ENCODE data around the gene OR7D4. TPM values are rescaled to one million over a fixed set of nuclear protein-coding genes. Genes with fewer than 3 reads are reported as not detected.

OR7D4 gene
- total RNA-seq, 1 experiment from 2014 or later: not detected

DNA sequence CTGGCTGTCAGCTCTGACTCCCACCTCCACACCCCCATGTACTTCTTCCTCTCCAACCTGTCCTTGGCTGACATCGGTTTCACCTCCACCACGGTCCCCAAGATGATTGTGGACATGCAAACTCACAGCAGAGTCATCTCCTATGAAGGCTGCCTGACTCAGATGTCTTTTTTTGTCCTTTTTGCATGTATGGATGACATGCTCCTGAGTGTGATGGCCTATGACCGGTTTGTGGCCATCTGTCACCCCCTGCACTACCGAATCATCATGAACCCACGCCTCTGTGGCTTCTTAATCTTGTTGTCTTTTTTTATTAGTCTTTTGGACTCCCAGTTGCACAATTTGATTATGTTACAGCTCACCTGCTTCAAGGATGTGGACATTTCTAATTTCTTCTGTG is 31.8 kb upstream of the OR7D4 start:
- H4K20me1 ChIP-seq (ENCODE audit: insufficient read depth): no peaks in the 10 kb centered on the region
- intact Hi-C loops (cut with micrococcal nuclease): no loop called here

More for the DNA sequence above, 31.8 kb upstream of the OR7D4 start:
- no peak overlapping the region for H3K27ac ChIP-seq (ENCODE audit: low read depth, low read length)
- DNase-seq (ENCODE audit: low read depth, low spot score) (no peak), ATAC-seq (no peak)
- no peaks in the 10 kb centered on the region for H3K4me1 ChIP-seq (ENCODE audit: control insufficient read depth in 1 of 2, insufficient read depth in 2 of 2, low read length in 2 of 2)
- H3K9ac ChIP-seq (ENCODE audit: low read length): no peak overlapping the region
- no peaks in the 10 kb centered on the region for H3K9me2 ChIP-seq (ENCODE audit: insufficient read depth)
- H2AFZ ChIP-seq (ENCODE audit: low read depth, low read length, poor library complexity, severe bottlenecking): no peak overlapping the region
- H3K79me2 ChIP-seq (ENCODE audit: insufficient read depth, low read length): no peaks in the 10 kb centered on the region
- ChIA-PET RAD21 (ENCODE audit: low non-redundant PET in 1 of 2, low total read pairs in 2 of 2, uncharacterized antibody in 2 of 2, unreplicated experiment in 2 of 2) (no interaction called here), POLR2A (no interaction called here), CTCF (no interaction called here)
- H3K36me3 ChIP-seq (ENCODE audit: control insufficient read depth in 1 of 2, insufficient read depth in 2 of 2, low read length in 2 of 2): no peaks in the 10 kb centered on the region
- H3K27me3 ChIP-seq (ENCODE audit: insufficient read depth, low read length): no peaks in the 10 kb centered on the region
- no TSS peak for BruUV-seq (replicated peaks)
- no peak overlapping the region for H3K4me2 ChIP-seq (ENCODE audit: low read length)
- no peak overlapping the region for H3K4me3 ChIP-seq (replicated peaks in 1 of 2; ENCODE audit: low read depth in 1 of 2, low read length in 2 of 2)
- TF ChIP-seq TCF7L2 (IDR thresholded peaks at IDR 0.05; ENCODE audit: borderline replicate concordance, extremely low read depth, insufficient read depth, insufficient read length) (no peak), POLR2A (IDR thresholded peaks at IDR 0.05; ENCODE audit: borderline replicate concordance, extremely low read depth, insufficient read depth, insufficient read length) (no peak), MAX (IDR thresholded peaks at IDR 0.05) (no peak), EZH2phosphoT487 (IDR thresholded peaks at IDR 0.05; ENCODE audit: borderline replicate concordance) (no peak), FOSL1 (IDR thresholded peaks at IDR 0.05; ENCODE audit: low read depth) (no peak), SIN3A (IDR thresholded peaks at IDR 0.05; ENCODE audit: low read depth) (no peak), SRF (IDR thresholded peaks at IDR 0.05; ENCODE audit: low read depth) (no peak)
- TF ChIP-seq, protein P1, sequence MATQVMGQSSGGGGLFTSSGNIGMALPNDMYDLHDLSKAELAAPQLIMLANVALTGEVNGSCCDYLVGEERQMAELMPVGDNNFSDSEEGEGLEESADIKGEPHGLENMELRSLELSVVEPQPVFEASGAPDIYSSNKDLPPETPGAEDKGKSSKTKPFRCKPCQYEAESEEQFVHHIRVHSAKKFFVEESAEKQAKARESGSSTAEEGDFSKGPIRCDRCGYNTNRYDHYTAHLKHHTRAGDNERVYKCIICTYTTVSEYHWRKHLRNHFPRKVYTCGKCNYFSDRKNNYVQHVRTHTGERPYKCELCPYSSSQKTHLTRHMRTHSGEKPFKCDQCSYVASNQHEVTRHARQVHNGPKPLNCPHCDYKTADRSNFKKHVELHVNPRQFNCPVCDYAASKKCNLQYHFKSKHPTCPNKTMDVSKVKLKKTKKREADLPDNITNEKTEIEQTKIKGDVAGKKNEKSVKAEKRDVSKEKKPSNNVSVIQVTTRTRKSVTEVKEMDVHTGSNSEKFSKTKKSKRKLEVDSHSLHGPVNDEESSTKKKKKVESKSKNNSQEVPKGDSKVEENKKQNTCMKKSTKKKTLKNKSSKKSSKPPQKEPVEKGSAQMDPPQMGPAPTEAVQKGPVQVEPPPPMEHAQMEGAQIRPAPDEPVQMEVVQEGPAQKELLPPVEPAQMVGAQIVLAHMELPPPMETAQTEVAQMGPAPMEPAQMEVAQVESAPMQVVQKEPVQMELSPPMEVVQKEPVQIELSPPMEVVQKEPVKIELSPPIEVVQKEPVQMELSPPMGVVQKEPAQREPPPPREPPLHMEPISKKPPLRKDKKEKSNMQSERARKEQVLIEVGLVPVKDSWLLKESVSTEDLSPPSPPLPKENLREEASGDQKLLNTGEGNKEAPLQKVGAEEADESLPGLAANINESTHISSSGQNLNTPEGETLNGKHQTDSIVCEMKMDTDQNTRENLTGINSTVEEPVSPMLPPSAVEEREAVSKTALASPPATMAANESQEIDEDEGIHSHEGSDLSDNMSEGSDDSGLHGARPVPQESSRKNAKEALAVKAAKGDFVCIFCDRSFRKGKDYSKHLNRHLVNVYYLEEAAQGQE (IDR thresholded peaks at IDR 0.05; ENCODE audit: low read depth): no peak
- H3K9me3 ChIP-seq (ENCODE audit: control insufficient read depth in 1 of 2, insufficient read depth in 1 of 2, low read depth in 1 of 2, low read length in 2 of 2): no peaks in the 10 kb centered on the region; a peak in 1 of 4 replicates
